ENCODE measurements around the gene FRMD6.

The FRMD6 gene

DNA sequence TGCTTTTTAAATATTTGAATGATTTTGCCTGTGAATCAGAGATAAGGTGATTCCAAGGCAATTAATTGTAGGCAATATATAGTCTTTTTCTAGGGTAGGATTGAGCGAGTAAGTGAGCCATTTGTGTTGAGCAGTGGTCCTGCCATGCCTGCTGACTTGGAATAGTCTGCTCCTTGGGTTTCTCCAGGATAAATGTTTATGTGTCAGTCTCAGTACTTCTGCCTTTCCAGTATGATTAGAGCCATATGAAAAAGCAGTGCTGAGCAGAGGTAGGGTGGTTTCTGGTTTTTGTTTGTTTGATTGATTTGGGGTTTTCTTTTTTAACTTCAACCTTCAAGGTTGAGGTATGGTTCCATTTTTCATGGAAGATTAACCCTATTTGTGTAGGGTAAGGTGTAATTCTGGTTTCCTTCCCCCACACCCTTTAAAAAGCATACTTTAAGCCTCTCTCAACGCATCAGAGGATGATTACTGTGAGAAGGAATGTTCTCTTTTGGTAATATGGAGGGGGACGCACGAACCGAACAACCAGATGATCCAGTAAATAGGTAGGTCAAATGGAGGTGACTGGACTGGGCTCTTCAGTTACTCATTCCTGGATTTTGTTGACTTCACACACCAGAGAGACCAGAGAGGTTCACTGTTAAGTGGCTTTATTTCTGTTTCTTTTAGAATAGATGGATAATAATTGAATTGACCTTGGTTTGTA lies 22.7 kb downstream of the FRMD6 start:
- no peak for DNase-seq

DNA sequence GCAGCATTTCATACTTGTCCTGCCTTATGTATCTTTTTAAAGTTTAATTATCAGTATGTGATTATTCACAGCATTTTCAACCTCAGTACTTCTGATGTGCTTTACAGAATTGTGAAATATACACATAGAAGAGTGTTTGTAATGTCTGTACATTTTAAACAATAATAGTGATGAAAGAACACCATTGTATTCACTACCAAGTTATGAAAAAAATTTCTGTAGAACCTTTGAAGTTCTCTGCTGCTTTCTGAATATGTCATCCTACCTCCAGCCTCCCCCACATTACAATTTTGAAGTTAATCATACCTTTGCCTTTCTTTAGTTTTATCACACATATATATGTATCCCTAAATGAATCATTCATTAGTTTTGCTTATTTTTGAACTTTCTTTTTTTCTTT lies 24.8 kb downstream of the FRMD6 start:
- peak; percentile 48 for DNase-seq

DNA sequence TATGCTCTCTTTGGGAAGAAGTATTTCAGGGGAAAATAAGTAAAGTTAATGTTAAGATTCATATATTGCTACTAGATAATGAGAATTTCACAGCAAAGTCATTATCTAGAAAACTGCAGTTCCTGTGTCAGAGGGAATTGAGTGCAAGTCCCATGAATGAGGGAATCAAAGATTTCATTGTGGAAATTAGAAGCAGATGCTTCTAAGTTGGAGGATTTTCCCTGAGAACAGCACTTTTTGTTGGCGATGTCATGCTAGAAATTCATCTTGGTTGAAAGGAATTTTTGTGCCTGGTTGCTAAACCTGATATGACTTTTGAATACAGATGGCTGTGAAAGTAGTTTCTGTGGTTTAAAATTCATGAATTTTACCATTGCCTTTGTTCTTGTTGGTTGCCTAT lies 25.6 kb downstream of the FRMD6 start:
- DNase-seq: no peak

DNA sequence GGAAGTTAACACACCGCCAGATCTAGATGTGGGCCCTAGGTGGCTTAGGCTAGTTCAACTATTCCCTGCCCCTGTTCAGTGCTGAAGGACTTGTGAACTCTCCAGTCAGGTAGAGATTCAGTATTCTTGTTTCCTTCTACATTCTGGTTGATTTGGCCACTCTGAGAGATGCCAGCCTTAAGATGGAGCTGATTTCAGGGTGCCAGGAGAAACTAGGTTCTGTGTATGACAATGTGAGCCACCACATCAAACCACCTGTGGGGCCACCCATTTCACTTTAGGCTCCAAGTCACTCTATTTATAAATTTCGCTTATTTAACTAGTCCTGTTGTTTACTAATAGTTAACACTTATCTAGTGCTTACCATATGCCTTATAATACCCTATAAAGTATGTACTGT lies 26.0 kb downstream of the FRMD6 start:
- DNase-seq: peak; percentile 16

DNA sequence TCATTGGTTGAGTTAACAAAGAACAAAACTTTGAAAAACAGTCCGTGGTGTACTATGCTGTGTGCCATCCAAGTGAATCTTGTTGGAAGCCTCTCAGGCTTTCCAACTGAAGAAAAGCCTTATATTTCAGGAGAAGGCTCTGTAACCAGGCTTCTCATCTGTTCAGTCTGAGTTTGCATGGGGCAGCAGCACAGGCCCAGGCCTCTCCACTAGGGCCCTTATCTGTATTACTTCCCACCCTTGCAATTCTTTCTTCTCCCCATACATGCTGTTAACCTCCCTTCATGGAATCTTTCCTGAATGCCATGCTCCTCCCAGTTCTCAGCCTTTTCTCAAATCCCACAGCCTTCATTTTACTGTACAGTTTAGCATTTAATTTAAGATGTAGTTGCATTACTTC lies 28.3 kb downstream of the FRMD6 start:
- no peak for DNase-seq

DNA sequence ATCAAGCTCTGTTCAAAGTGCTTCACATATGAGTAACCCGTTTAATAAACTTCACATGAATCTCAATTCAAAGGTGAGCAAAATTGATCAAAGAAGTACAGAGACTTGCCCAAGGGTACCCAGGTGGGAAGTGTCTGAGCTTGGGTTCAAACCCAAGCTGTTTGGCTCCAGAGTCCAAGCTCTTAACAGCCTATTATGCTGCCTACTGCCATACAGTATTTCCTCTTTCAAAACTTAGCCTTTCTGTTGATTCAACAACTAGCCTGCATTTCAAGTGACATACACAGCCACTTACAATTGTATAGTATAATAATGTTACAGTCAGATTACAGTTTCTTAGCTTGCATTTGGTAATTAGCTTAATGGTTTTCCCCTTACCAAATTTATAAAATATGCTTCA lies 29.7 kb downstream of the FRMD6 start:
- no peak for DNase-seq

DNA sequence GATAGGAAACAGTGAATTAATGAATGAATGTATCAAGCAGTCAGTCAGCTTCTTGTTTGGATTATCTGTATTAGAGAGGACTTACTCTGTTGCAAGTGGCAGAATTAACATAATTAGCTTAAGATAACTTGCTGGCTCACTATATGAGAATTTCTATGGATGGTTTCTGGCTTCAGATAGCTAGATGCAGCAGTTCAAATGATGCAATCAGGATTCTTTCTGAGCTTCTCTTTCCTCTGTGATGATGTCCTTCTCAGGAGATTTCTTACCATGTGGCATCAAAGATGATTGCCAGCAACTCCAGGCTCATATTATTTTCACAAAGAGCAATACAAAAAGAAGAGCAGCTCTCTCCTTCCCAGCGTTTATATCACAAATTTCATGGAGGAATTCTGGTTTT lies 30.7 kb downstream of the FRMD6 start:
- no peak for DNase-seq

DNA sequence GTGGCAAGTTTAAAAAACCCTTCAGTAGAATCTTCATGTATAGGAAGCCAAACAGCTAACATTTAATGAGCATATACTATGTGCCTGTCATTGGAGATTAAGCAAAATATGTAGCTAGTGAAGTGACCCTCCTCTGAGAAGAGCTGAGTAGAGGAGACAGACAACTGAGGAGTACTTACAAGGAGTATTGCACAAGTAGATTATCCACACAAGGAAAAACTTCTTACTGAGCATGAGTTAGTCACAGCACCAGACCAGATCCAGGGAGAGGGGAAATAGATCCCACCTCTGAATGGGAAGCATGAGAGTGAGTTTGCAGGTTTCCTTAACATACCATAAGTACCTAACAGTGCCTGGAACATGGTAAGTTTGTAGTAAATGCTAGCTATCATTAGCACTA lies 33.0 kb downstream of the FRMD6 start:
- no peak for DNase-seq

DNA sequence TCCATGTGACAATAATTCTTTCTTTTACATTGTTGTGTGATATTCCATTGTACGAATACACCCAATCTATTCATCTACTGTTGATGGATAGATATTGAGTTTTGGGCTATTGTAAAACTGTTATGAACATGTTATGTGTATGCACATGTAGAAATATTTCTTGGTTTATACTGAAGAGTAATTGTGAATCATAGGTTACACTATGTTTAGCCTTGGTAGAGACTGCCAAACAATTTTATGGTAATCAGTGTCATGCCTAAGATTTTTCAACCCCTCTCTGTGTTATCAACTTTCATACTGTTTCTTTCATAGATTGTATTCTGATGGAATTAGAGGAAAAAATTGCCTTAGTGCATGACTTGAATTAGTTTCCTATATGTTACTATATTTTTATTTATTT lies 39.5 kb downstream of the FRMD6 start:
- no peak for DNase-seq

DNA sequence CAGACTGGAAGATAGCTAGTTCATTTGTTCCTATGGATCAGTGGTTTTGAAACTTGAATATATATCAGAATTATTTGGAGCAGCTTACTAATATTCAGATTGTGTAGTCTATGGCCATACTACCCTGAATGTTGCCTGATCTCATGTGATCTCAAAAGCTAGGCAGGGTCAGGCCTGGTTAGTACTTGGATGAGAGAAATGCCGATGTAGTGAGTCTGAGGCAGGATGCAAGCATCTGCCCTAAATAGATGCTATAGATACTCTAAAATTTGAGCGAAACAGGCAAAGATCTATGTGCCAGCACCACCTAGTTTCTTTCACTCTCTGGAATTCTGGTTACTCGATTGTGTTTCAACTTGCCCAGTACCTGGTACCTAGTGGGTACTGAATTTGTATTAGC lies 40.9 kb downstream of the FRMD6 start:
- no peak for DNase-seq

DNA sequence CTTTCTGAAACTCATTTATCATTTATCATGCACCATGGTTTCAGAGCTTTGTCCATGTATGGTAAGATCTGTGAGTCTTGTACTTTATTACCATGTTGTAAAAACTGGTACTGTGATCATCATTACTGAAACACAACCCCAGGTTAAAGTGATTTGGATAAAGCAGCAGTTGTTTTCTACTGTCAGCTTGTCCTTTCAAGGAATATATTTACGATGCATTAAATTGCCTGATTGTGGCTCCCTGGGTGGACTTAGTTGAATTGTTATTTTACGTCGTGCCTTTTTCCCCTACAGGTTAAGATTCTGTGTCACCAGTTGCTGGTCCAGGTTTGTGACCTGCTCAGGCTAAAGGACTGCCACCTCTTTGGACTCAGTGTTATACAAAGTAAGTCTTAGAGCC lies 46.1 kb downstream of the FRMD6 start:
- no peak for DNase-seq

DNA sequence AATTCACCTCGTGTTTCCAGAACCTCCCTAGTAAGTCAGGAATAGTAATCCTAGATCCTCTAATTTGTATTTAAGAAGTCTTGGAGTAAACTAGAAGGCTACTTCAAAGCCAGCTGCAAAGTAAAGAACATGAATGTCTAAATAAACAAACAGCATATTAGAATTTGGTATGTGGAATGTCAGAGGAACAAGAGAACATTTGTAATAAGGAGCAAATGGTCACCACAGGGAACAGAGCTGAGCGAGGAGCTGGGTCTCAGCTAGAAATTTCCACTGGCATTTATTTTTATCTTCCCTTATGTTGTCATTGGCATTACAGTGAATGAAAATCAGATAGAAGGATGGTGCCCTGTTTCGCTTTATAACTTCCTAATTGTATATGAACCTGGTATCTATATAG lies 50.2 kb downstream of the FRMD6 start:
- no peak for DNase-seq

DNA sequence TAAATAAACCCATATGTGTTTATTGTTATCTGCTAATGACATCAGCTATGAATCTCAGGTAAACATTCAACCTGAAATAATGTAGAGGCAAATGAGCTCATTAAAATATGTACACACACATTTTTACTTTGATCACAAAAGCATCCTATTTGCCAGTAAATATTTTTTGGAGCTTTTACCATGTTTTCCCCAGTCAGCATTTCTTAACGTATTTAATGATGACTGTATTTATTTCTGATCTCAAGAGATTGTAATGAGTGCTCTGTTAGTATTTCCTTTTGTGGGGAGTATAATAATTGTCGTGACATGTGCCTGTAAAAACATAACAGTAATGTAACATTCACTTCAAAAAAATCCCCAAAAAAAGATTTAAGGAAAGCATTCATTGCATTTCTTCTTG lies 52.1 kb downstream of the FRMD6 start:
- DNase-seq: no peak

DNA sequence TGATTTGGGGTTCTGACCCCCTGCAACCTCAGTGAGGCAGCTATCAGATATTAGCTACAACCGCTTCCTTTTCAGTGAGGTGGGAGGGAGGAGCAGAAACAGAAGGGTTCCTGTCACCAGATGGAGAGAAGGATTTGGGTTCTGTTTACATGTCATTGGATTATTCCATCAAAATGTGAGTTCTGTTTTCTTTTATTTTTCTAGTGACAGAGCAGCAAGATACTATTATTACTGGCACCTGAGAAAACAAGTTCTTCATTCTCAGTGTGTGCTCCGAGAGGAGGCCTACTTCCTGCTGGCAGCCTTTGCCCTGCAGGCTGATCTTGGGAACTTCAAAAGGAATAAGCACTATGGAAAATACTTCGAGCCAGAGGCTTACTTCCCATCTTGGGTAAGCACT lies 52.8 kb downstream of the FRMD6 start:
- no peak for DNase-seq

DNA sequence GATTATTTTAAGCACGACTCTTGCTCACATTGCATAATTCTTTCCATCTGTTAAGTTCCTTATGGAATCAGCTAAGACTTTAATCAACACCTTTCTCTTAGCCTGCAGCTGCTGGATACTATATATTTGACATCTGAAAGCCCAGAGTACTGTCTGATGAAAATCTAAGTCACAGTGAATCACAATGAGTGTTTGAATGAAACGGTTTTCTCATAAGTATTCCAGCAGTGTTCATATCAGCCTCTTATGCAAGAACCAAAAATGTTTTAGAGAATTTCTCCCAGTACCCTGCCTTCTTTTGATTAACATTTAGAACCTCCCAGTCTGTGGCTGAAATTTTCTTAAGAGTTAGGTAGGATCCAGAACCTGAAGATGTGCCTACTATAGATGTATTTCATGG lies 55.6 kb downstream of the FRMD6 start:
- no peak for DNase-seq

DNA sequence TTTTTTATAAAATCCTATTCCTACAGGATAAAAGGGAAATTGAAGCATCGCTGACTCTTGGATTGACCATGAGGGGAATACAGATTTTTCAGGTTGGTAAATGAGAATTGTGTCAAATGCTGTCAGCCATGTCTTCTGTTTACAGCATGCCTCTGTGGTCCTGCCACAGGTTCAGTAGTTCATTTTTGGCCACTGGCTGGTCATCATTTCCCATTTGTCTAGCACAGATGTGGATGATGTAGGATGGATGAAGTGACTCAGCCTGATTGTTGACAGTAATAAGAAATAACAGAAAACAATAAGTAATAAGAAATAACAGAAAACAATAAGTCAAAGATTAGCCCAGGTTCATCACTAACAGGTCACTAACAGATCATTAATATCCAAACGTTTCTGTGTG lies 59.8 kb downstream of the FRMD6 start:
- no peak for DNase-seq

DNA sequence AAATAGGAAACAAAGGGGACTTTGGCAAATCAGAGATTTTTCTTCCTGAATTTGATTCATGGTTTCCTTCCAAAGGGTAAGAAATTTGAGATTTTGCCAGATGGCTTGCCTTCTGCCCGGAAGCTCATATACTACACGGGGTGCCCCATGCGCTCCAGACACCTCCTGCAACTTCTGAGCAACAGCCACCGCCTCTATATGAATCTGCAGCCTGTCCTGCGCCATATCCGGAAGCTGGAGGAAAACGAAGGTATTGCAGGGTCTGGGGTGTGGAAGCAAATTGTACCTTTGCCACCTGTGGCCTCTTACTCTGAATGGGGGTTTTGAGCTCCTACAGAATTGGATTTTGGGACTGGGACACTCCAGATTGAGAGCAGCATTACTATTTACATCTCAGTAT lies 63.5 kb downstream of the FRMD6 start:
- DNase-seq: no peak

DNA sequence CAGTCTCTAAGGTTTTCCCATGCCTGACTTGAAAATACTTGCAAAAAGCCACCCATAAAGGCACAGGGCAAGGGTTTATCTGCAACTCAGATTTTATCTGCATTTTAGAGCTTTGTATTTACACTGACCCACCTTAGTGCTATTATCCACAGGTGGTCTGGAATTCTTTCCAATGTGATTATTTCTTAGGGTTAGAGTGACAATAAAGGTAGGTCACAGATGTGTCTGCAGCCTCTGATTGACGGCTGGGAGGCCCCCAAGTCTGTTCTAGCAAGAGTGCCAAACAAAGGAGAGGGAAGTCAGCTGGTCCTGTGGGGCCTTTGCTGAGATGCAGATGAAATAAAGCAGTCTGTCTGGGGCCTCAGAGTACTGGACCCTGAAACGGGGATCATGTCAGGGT lies 64.0 kb downstream of the FRMD6 start:
- no peak for DNase-seq

DNA sequence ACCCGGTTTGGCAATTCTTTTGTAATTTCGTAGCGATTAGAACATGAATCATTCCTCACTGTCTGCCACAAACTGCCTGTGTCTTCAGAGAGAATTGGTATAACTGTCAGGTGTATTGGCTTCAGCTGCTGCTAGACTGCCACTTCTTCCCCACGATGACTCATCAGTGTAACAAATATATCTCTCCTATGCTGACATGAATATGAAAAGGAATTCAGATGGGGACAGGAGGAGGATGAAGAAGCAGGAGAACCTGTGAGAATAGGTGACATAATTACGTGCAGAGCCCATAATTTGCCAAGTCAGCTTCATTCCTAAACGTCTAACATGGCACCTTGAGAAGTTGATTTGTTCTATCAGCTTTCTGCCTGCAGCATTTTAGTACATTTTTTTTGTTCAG lies 64.9 kb downstream of the FRMD6 start:
- DNase-seq: peak; percentile 12

DNA sequence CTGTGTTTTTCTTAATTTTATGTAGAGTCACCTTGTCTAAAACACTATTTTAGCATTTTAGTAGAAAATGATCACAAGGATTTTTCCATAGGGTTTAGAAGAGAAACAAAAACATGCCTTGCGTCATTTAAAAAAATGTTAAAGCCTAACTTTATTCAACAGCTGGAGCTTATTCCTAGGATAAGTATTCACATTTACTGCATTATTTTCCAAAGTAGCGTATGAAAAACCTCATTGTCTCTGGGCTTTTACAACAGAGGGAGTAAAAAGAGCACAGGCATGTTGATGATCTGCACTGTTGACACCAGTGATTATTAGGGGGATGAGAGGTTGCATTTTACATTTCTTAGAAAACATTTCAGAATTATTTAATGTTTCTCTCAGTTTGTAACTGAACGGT lies 66.1 kb downstream of the FRMD6 start:
- no peak for DNase-seq

DNA sequence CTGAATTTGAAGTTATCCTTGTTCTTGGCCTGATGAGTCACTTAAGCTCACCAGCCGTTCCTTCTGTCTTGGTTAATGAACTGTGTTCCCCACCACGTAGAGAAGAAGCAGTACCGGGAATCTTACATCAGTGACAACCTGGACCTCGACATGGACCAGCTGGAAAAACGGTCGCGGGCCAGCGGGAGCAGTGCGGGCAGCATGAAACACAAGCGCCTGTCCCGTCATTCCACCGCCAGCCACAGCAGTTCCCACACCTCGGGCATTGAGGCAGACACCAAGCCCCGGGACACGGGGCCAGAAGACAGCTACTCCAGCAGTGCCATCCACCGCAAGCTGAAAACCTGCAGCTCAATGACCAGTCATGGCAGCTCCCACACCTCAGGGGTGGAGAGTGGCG lies 68.2 kb downstream of the FRMD6 start:
- DNase-seq: no peak

DNA sequence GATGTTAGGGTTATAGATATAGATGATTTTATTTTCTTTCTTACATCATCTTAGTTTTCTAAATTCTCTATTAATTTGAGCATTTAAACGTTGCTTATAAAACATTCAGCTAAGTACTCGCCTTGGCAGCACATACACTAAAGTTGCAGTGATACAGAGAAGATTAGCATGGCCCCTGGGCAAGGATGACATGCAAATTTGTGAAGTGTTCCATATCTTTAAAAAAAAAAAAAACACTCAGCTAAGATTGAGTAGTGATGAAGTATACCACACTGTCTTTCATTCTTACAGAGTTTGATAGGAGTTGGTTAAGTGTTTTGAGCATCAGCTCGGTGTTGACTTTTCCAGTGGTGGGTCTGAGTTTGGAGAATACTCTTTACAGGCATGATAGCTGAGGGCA lies 72.3 kb downstream of the FRMD6 start:
- DNase-seq: no peak

DNA sequence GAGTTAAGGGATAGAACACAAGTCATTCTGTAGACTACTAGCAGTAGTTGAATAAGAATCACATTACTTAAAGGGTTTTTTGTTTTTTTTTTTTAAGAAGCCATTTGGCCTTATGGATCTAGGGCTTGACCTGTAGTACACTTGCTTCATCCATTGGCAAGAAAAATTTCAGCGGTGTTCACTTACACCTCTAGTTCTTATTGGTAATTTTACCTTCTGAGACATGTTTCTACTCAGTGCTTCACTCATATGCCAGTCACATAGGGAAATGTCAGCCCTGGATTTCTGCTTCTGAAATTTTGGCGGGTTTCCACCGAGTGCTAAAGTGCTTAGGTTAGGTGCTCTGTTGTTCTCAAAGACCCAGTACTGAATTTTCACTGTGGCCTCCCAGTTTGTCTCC lies 72.9 kb downstream of the FRMD6 start:
- no peak for DNase-seq

DNA sequence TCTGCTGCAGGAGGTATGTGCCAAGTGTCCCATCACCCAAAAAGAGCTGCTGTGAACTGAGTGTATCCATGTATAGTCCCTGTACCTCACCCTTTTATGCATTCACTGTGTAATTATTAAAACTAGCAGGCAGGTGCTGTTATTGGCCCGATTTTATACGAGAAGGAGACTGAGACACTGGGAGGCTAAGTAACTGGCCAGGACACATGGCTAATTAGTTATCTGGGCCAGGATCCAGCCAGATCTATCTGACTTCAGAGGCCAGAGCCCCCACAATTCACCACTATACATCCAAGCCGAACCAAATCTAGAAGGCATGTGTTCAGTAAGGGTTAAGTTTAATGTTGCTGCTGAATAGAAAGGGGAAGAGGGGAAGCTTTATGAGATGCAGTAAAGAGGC lies 73.4 kb downstream of the FRMD6 start:
- DNase-seq: no peak

DNA sequence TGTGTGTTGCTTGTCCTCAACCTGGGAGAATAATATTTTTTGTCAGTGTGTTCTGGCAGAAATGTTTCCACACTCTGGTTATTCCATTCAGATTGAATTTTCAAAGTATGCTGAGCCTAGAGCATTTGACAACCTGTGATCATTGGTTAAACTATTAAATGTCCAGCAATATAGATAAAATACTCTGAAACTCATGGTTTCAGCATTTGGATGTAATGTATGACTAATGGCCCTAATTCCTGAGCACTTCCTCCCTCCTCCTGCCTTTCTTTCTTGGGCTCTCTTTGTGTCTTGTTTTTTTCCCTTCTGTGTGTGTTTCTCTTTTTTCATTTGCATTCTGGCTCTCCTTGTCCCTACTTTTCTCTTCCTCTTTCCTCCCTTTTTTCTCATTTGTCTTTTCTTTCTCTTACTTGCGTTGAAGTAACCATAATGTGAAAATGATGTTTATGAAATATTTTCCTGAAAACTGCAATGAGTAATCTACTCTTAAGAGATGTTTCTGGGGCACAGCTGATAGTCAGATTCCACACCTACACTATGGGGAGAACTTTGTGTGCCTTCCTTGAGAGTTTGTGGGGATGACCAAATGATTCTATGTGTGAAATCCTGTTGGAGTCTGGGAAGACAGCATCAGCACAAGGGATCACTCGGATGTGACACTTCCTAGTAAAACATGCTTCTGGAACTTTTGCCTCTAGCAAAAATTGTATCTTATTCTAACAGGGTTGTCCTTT lies 74.6 kb downstream of the FRMD6 start:
- DNase-seq: no peak

Data from activated CD4-positive, alpha-beta T cell treated with anti-CD3 and anti-CD28 coated beads, Interleukin-2, amount 50 U/mL, for 16 hours (primary cell).